LNCaP clone FGC (cell line): ENCODE measurements around the gene GPR42.
"Not testable (repeated sequence)": the region's sequence is repeated elsewhere in the genome, so short reads cannot be mapped to it uniquely, and the experiment has no call there.

Source experiments
- DNase-seq: peaks from one replicate; pipeline ENCODE4 v3.0.0-alpha.2; 2011; ENCODE audit warnings: low read depth
- H3K4me3 ChIP-seq: 2 replicates; pipeline ENCODE4 v1.5.1; 2011; ENCODE audit warnings: mild to moderate bottlenecking, low read depth, low read length, control low read depth
- TF ChIP-seq, protein P1 (sequence below): IDR thresholded peaks from 2 replicates; pipeline ENCODE4 v1.5.1; 2012; ENCODE audit warnings: mild to moderate bottlenecking; ENCODE audit not compliant: control insufficient read depth, insufficient read depth; ENCODE audit errors: extremely low read depth

GPR42 gene

GRCh38 chr19:35399948-35400772 lies 29.3 kb downstream of the GPR42 start:
- TF ChIP-seq, protein P1, sequence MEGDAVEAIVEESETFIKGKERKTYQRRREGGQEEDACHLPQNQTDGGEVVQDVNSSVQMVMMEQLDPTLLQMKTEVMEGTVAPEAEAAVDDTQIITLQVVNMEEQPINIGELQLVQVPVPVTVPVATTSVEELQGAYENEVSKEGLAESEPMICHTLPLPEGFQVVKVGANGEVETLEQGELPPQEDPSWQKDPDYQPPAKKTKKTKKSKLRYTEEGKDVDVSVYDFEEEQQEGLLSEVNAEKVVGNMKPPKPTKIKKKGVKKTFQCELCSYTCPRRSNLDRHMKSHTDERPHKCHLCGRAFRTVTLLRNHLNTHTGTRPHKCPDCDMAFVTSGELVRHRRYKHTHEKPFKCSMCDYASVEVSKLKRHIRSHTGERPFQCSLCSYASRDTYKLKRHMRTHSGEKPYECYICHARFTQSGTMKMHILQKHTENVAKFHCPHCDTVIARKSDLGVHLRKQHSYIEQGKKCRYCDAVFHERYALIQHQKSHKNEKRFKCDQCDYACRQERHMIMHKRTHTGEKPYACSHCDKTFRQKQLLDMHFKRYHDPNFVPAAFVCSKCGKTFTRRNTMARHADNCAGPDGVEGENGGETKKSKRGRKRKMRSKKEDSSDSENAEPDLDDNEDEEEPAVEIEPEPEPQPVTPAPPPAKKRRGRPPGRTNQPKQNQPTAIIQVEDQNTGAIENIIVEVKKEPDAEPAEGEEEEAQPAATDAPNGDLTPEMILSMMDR = no peak

DNA sequence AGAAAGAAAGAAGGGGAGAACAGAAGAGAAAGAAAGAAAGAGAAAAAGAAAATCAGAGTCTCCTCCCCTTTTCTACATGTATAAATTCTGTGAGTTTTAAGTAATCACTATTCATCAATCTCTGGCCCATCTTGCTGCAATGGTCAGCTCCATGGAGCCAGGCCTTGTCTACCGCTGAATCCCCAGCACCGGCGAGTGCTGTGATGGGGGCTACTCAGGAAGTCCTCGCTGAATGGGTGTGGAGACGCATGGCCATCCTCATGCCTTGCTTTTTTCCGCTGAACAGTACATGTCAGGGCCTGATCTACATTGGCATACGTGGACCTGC lies 29.9 kb downstream of the GPR42 start:
- H3K4me3 ChIP-seq = no peak overlapping the region
- TF ChIP-seq, protein P1 = no peak
- no peak for DNase-seq

More at GRCh38 chr19:35399948-35400772, 29.3 kb downstream of the GPR42 start:
- no peak for DNase-seq
- H3K4me3 ChIP-seq = no peak overlapping the region

DNA sequence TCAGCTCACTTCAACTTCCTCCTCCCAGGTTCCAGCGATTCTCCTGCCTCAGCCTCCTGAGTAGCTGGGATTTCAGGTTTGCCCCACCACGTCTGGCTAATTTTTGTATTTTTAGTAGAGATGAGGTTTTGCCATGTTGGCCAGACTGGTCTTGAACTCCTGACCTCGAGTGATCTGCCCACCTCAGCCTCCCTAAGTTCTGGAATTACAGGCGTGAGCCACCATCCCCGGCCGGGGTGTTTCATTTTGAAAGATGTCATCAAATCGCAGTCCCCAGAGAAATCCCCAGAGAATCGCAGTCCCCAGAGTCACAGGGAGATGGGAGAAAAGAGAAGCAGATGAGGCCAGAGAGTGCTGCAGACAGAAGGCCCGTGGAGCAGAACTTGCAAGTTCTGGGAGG lies 30.5 kb downstream of the GPR42 start:
- not testable (repeated sequence) for H3K4me3 ChIP-seq, DNase-seq

GRCh38 chr19:35403116-35403760 lies 32.4 kb downstream of the GPR42 start:
- DNase-seq = no peak
- TF ChIP-seq, protein P1 = no peak
- H3K4me3 ChIP-seq = no peak overlapping the region

GRCh38 chr19:35404879-35405622 lies 34.2 kb downstream of the GPR42 start:
- TF ChIP-seq, protein P1 = no peak
- no peak overlapping the region for H3K4me3 ChIP-seq
- DNase-seq = no peak

DNA sequence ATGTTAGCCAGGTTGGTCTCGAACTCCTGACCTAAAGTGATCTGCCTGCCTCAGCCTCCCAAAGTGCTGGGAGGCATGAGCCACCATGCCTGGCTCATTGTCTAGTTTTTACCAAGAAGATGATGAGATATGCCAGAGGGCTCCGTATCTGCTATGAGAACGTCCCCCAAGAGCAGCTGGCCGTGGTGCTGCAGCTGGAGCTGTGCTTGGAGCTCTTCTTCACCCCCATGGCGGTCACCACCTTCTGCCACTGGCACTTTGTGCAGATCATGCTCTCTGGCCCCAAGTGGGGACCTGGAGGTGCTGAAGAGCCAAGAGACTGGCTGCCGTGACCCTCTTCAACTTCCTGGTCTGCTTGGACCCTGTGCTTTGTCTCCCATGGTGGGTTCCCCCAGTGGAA lies 36.8 kb downstream of the GPR42 start:
- TF ChIP-seq, protein P1 = no peak
- DNase-seq = no peak
- H3K4me3 ChIP-seq = no peak overlapping the region
